ENCODE results near the gene NOS2.

NOS2 gene

DNA sequence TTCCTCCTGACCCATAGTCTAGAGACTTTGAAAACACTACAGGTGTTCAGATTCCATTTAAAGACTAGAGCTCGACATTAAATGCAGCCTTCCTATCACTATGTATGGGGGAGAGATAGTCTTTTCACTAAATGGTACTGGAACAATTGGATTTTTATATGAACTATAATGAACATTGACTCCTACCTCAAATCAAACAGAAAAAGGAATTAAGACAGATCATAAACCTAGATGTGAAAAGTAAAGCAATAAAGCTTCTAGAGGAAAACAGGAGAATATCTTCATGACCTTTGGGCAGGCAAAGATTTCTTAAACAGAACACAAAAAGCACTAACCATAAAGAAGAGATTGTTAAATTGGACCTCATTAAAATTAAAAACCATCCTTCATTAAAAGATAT, 18.8 kb upstream of the NOS2 start:
- no peak overlapping the region for H3K4me2 ChIP-seq
- H2AFZ ChIP-seq (ENCODE audit: low read depth) = no peak overlapping the region
- no peaks in the 10 kb centered on the region for H3K4me1 ChIP-seq (ENCODE audit: low read depth, poor library complexity, severe bottlenecking)
- H3K36me3 ChIP-seq (ENCODE audit: insufficient read depth) = no peaks in the 10 kb centered on the region
- H3K9ac ChIP-seq = no peak overlapping the region
- no peaks in the 10 kb centered on the region for H3K27me3 ChIP-seq (ENCODE audit: insufficient read depth, low read depth)
- no peak overlapping the region for H3K27ac ChIP-seq
- TF ChIP-seq, protein P1, sequence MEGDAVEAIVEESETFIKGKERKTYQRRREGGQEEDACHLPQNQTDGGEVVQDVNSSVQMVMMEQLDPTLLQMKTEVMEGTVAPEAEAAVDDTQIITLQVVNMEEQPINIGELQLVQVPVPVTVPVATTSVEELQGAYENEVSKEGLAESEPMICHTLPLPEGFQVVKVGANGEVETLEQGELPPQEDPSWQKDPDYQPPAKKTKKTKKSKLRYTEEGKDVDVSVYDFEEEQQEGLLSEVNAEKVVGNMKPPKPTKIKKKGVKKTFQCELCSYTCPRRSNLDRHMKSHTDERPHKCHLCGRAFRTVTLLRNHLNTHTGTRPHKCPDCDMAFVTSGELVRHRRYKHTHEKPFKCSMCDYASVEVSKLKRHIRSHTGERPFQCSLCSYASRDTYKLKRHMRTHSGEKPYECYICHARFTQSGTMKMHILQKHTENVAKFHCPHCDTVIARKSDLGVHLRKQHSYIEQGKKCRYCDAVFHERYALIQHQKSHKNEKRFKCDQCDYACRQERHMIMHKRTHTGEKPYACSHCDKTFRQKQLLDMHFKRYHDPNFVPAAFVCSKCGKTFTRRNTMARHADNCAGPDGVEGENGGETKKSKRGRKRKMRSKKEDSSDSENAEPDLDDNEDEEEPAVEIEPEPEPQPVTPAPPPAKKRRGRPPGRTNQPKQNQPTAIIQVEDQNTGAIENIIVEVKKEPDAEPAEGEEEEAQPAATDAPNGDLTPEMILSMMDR (conservative IDR thresholded peaks at IDR 0.05; ENCODE audit: low read depth, low read length) = no peak
- no peak overlapping the region for H3K4me3 ChIP-seq (IDR thresholded peaks at IDR 0.05; ENCODE audit: insufficient read depth, low read depth, low read length)
- no peaks in the 10 kb centered on the region for H4K20me1 ChIP-seq (ENCODE audit: insufficient read depth)
- no peaks in the 10 kb centered on the region for H3K79me2 ChIP-seq (ENCODE audit: insufficient read depth, low read depth)

DNA sequence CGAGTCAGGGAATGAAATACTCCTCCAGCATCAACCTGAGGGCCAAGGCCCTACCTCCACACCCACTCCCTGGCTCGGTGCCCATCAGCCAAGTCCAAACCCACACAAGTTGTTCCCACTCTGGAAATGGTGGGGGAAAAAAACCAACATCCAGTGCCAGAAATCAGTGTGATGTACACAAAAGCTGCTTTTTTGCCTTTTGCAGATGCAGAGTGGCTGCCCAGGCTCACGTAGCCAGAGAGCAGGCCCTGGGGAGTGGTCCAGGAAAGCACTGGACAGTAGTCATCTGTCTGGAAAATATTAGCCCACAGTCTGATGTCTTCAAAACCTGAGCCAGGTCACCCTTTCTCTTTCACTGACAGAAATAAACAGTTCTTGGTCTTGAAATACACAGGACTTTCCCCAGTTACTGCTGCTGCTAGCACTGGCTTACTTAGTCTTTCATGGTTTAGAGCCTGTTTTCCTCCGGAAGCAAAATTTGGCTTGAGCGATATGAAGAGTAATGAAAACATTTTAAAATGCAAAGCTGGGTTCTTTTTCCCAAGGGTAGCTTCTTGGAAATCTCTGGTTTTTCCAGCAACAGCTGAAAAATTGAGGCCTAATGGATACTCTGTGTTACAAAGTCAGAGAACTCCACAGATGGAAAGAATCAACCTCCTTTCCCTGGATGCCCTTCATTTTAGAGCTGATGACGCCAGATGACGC, 18.2 kb upstream of the NOS2 start:
- Histone ChIP-seq H3K4me3 (IDR thresholded peaks at IDR 0.05; ENCODE audit: insufficient read depth, low read depth, low read length) (no peak overlapping the region), H3K79me2 (ENCODE audit: insufficient read depth, low read depth) (no peaks in the 10 kb centered on the region), H3K27me3 (ENCODE audit: insufficient read depth, low read depth) (no peaks in the 10 kb centered on the region), H4K20me1 (ENCODE audit: insufficient read depth) (no peaks in the 10 kb centered on the region), H3K27ac (no peak overlapping the region), H3K4me2 (no peak overlapping the region), H2AFZ (ENCODE audit: low read depth) (no peak overlapping the region), H3K4me1 (ENCODE audit: low read depth, poor library complexity, severe bottlenecking) (no peaks in the 10 kb centered on the region), H3K36me3 (ENCODE audit: insufficient read depth) (no peaks in the 10 kb centered on the region), H3K9ac (no peak overlapping the region)
- TF ChIP-seq, protein P1 (conservative IDR thresholded peaks at IDR 0.05; ENCODE audit: low read depth, low read length) = no peak

DNA sequence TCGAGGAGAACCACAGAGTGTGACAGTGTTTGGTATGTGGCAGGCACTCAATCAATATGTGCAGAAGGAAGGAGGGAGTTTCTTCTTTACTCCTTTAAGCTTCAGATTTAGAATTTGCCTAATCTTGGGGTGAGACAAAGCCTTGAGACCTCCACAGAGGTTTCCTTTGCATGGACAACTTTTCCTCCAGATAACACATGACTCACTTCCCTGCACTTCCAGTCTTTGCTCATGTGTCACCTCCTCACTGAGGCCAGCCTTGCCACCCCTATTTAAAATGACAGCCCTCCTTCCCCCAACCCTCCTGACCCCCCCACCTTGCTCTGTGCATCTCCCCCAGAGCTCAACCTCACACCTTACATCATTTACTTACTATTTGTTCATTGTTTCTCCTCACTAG, 17.4 kb upstream of the NOS2 start:
- H4K20me1 ChIP-seq (ENCODE audit: insufficient read depth) = no peaks in the 10 kb centered on the region
- TF ChIP-seq, protein P1 (conservative IDR thresholded peaks at IDR 0.05; ENCODE audit: low read depth, low read length) = no peak
- H3K27ac ChIP-seq = no peak overlapping the region
- H3K79me2 ChIP-seq (ENCODE audit: insufficient read depth, low read depth) = no peaks in the 10 kb centered on the region
- no peaks in the 10 kb centered on the region for H3K36me3 ChIP-seq (ENCODE audit: insufficient read depth)
- H2AFZ ChIP-seq (ENCODE audit: low read depth) = no peak overlapping the region
- H3K4me2 ChIP-seq = no peak overlapping the region
- H3K4me1 ChIP-seq (ENCODE audit: low read depth, poor library complexity, severe bottlenecking) = no peaks in the 10 kb centered on the region
- H3K27me3 ChIP-seq (ENCODE audit: insufficient read depth, low read depth) = no peaks in the 10 kb centered on the region
- no peak overlapping the region for H3K9ac ChIP-seq
- no peak overlapping the region for H3K4me3 ChIP-seq (IDR thresholded peaks at IDR 0.05; ENCODE audit: insufficient read depth, low read depth, low read length)

DNA sequence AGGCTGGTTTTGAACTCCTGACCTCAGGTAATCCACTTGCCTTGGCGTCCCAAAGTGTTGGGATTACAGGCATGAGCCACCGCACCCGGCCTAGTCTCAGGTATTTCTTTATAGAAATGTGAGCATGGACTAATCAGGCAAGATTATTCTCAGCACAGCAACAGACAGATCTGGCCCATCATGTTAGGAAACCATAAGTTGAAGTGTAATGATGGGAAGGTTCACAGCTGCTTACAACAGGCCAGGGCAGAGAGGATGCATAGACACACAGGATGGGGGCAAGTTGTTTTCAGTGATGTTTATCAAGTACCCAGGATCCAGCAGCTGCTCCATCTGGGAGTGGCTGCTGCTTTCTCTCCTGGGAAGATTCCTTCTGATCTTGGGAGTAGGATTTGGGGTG, 16.6 kb upstream of the NOS2 start:
- no peaks in the 10 kb centered on the region for H3K4me1 ChIP-seq (ENCODE audit: low read depth, poor library complexity, severe bottlenecking)
- no peaks in the 10 kb centered on the region for H4K20me1 ChIP-seq (ENCODE audit: insufficient read depth)
- H3K79me2 ChIP-seq (ENCODE audit: insufficient read depth, low read depth) = no peaks in the 10 kb centered on the region
- H3K36me3 ChIP-seq (ENCODE audit: insufficient read depth) = no peaks in the 10 kb centered on the region
- H3K4me2 ChIP-seq = no peak overlapping the region
- no peak overlapping the region for H3K4me3 ChIP-seq (IDR thresholded peaks at IDR 0.05; ENCODE audit: insufficient read depth, low read depth, low read length)
- no peak overlapping the region for H3K9ac ChIP-seq
- H2AFZ ChIP-seq (ENCODE audit: low read depth) = no peak overlapping the region
- H3K27me3 ChIP-seq (ENCODE audit: insufficient read depth, low read depth) = no peaks in the 10 kb centered on the region
- TF ChIP-seq, protein P1 (conservative IDR thresholded peaks at IDR 0.05; ENCODE audit: low read depth, low read length) = no peak
- H3K27ac ChIP-seq = no peak overlapping the region
